Neural cell (in vitro differentiated cells): ENCODE measurements around the gene FYCO1.

Experiments
- EZH2 ChIP-seq: fragments of 200-600, 300-800 bp; shearing (Covaris generic), sonication (generic); IDR thresholded peaks from 2 replicates; pipeline ENCODE4 v1.6.1; 2014; ENCODE audit warnings: antibody characterized with exemption, low read length, borderline replicate concordance, mild to moderate bottlenecking; ENCODE audit not compliant: insufficient read depth, poor library complexity, severe bottlenecking
- MXI1 ChIP-seq: fragments of 450-650 bp; conservative IDR thresholded peaks from 2 replicates; pipeline ENCODE4 v1.6.1; 2014; ENCODE audit warnings: antibody characterized with exemption, mild to moderate bottlenecking; ENCODE audit not compliant: poor library complexity, severe bottlenecking
- POLR2AphosphoS5 ChIP-seq: IDR thresholded peaks from 2 replicates; pipeline ENCODE4 v1.6.1; 2012
- RAD21 ChIP-seq: fragments of 450-650 bp; conservative IDR thresholded peaks from 2 replicates; pipeline ENCODE4 v1.6.1; 2014; ENCODE audit warnings: antibody characterized with exemption, mild to moderate bottlenecking, moderate library complexity
- TAF1 ChIP-seq: IDR thresholded peaks from 2 replicates; pipeline ENCODE4 v1.6.1; 2012; ENCODE audit warnings: low read depth
- TF ChIP-seq, protein P1 (sequence below): fragments of 450-650 bp; IDR thresholded peaks from 2 replicates; pipeline ENCODE4 v1.5.1; 2014; ENCODE audit warnings: antibody characterized with exemption, mild to moderate bottlenecking, moderate library complexity; ENCODE audit not compliant: poor library complexity, severe bottlenecking
- TF ChIP-seq, protein P2 (sequence below): IDR thresholded peaks from 2 replicates; pipeline ENCODE4 v1.6.1; 2012; ENCODE audit warnings: borderline replicate concordance

DNA sequence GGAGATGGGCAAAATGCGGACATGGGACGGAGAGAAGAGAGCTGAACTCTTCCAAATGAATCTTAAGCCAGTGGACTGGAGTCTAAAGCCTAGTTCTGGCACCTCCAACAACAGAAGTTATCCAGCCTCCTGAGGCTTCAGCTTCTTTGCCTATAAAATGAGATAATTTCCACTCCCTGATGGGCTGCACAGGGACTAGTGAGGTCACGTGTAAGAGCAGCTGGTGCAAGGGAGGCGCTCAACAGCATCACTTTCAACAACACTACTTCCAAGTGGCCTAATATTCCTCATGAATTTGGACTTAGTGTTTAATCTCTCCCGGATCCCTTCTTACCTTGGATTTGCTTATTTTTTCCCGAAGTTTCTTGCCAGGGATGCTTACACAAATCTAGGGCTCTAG is 43.7 kb downstream of the FYCO1 start:
- no peak for TF ChIP-seq TAF1
- TF ChIP-seq, protein P1, sequence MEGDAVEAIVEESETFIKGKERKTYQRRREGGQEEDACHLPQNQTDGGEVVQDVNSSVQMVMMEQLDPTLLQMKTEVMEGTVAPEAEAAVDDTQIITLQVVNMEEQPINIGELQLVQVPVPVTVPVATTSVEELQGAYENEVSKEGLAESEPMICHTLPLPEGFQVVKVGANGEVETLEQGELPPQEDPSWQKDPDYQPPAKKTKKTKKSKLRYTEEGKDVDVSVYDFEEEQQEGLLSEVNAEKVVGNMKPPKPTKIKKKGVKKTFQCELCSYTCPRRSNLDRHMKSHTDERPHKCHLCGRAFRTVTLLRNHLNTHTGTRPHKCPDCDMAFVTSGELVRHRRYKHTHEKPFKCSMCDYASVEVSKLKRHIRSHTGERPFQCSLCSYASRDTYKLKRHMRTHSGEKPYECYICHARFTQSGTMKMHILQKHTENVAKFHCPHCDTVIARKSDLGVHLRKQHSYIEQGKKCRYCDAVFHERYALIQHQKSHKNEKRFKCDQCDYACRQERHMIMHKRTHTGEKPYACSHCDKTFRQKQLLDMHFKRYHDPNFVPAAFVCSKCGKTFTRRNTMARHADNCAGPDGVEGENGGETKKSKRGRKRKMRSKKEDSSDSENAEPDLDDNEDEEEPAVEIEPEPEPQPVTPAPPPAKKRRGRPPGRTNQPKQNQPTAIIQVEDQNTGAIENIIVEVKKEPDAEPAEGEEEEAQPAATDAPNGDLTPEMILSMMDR = no peak
- no peak for TF ChIP-seq MXI1
- TF ChIP-seq, protein P2, sequence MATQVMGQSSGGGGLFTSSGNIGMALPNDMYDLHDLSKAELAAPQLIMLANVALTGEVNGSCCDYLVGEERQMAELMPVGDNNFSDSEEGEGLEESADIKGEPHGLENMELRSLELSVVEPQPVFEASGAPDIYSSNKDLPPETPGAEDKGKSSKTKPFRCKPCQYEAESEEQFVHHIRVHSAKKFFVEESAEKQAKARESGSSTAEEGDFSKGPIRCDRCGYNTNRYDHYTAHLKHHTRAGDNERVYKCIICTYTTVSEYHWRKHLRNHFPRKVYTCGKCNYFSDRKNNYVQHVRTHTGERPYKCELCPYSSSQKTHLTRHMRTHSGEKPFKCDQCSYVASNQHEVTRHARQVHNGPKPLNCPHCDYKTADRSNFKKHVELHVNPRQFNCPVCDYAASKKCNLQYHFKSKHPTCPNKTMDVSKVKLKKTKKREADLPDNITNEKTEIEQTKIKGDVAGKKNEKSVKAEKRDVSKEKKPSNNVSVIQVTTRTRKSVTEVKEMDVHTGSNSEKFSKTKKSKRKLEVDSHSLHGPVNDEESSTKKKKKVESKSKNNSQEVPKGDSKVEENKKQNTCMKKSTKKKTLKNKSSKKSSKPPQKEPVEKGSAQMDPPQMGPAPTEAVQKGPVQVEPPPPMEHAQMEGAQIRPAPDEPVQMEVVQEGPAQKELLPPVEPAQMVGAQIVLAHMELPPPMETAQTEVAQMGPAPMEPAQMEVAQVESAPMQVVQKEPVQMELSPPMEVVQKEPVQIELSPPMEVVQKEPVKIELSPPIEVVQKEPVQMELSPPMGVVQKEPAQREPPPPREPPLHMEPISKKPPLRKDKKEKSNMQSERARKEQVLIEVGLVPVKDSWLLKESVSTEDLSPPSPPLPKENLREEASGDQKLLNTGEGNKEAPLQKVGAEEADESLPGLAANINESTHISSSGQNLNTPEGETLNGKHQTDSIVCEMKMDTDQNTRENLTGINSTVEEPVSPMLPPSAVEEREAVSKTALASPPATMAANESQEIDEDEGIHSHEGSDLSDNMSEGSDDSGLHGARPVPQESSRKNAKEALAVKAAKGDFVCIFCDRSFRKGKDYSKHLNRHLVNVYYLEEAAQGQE = no peak
- no peak for TF ChIP-seq EZH2
- no peak for TF ChIP-seq RAD21
- TF ChIP-seq POLR2AphosphoS5 = no peak
